ENCODE data around the gene GATAD2B. TPM values are rescaled to one million over a fixed set of nuclear protein-coding genes. Genes with fewer than 3 reads are reported as not detected.

The GATAD2B gene
- total and polyA plus RNA-seq, 2 of the 4 experiments (the other 2 are of a cell fraction) = 3.8 to 6.2 TPM

GRCh38 chr1:153801028-153801625 lies 121.6 kb downstream of the GATAD2B start:
- H2BK5ac ChIP-seq (ENCODE audit: low read depth, low read length, poor library complexity, severe bottlenecking) = no peak overlapping the region
- H4K8ac ChIP-seq (ENCODE audit: low read depth in 2 of 2, low read length in 2 of 2) = no peak overlapping the region
- ChIA-PET POLR2A (ENCODE audit: unreplicated experiment) (no interaction called here), CTCF (no interaction called here)
- 0 out of 4 replicates have a peak, but pooled peaks cover 2 to 4% of the 10 kb centered on the region in 2 experiments for H3K79me1 ChIP-seq (ENCODE audit: low read depth in 1 of 2, low read length in 2 of 2)
- no peak overlapping the region for H3K27ac ChIP-seq (ENCODE audit: insufficient read depth, low read length)
- H3K23ac ChIP-seq (ENCODE audit: low read depth, low read length) = no peak overlapping the region
- H3K9me1 ChIP-seq (ENCODE audit: insufficient read depth, low read length) = 0 out of 2 replicates have a peak, but pooled peaks cover 6% of the 10 kb centered on the region
- no peak overlapping the region for H2AFZ ChIP-seq (replicated peaks; ENCODE audit: low read length, poor library complexity)
- no peak overlapping the region for H4K5ac ChIP-seq (ENCODE audit: low read depth, low read length)
- H3K27me3 ChIP-seq (ENCODE audit: control insufficient read depth, insufficient read depth, low read length) = no peaks in the 10 kb centered on the region
- H2BK20ac ChIP-seq (ENCODE audit: low read depth, low read length) = no peak overlapping the region
- intact Hi-C loops (cut with micrococcal nuclease) (no loop called here), dilution Hi-C loops (cut with HindIII; ENCODE audit: low sequenced_read_pairs, unreplicated experiment) (loop anchor here (25.0 kb wide), 1 partner anchor 111 kb away; the partner anchor contains the start of gene GATAD2B), in situ Hi-C loops (cut with MboI; ENCODE audit: low sequenced_read_pairs) (no loop called here)
- no peaks in the 10 kb centered on the region for H3K9me3 ChIP-seq (ENCODE audit: control insufficient read depth, insufficient read depth, low read length)
- H3K4me1 ChIP-seq (ENCODE audit: control insufficient read depth, insufficient read depth, low read length) = 0 out of 2 replicates have a peak, but pooled peaks cover 3% of the 10 kb centered on the region
- no peak overlapping the region for H2BK120ac ChIP-seq (ENCODE audit: low read depth, low read length)
- no peak for ATAC-seq (ENCODE audit: low read depth)
- no peak overlapping the region for H4K91ac ChIP-seq (ENCODE audit: insufficient read depth, low read depth, low read length)
- no peak overlapping the region for H3K9ac ChIP-seq (ENCODE audit: low read depth, low read length)
- peak overlapping the region; percentile 58 for H2AK9ac ChIP-seq (replicated peaks; ENCODE audit: low read depth, low read length, poor library complexity)
- no peak for DNase-seq
- 90% methylated on average over 4 of the region's 6 CpGs; no CpG with 5 or more reads in 1 of the 2 experiments for WGBS, 2 experiments (ENCODE audit: extremely low coverage in 2 of 2, insufficient read length in 1 of 2)
- H3K18ac ChIP-seq (ENCODE audit: low read depth, low read length) = no peak overlapping the region
- BruUV-seq (replicated peaks) = no TSS peak
- H3K56ac ChIP-seq (ENCODE audit: extremely low read depth, insufficient read depth, low read length) = no peak overlapping the region
- no peak overlapping the region for H2AK5ac ChIP-seq (ENCODE audit: low read depth, low read length)
- no peaks in the 10 kb centered on the region for H4K20me1 ChIP-seq (ENCODE audit: insufficient read depth, low read length)
- no peak overlapping the region for H3K4ac ChIP-seq (ENCODE audit: low read depth, low read length)
- H3K4me2 ChIP-seq (ENCODE audit: low read depth, low read length) = no peak overlapping the region
- no peak overlapping the region for H2BK15ac ChIP-seq (ENCODE audit: low read depth, low read length)
- no peak overlapping the region for H3K14ac ChIP-seq (replicated peaks; ENCODE audit: low read depth, low read length)
- H3K4me3 ChIP-seq (ENCODE audit: insufficient read depth, low read depth, low read length) = no peak overlapping the region
- peaks cover 6% of the 10 kb centered on the region for H3K36me3 ChIP-seq (ENCODE audit: control insufficient read depth, insufficient read depth, low read length)
- TF ChIP-seq MAFK (IDR thresholded peaks at IDR 0.05; ENCODE audit: low read depth, low read length) = no peak
- TF ChIP-seq RCOR1 (IDR thresholded peaks at IDR 0.05; ENCODE audit: insufficient replicate concordance, low read length) = no peak
- no peak for TF ChIP-seq FOS (IDR thresholded peaks at IDR 0.05; ENCODE audit: low read depth, low read length)
- no peak for TF ChIP-seq BHLHE40 (IDR thresholded peaks at IDR 0.05; ENCODE audit: low read depth, low read length)
- no peak for TF ChIP-seq POLR2A (IDR thresholded peaks at IDR 0.05; ENCODE audit: low read depth, low read length)
- TF ChIP-seq RFX5 (IDR thresholded peaks at IDR 0.05; ENCODE audit: low read depth, low read length) = no peak
- TF ChIP-seq MAZ (IDR thresholded peaks at IDR 0.05; ENCODE audit: borderline replicate concordance, low read depth, low read length) = no peak
- TF ChIP-seq MXI1 (IDR thresholded peaks at IDR 0.05; ENCODE audit: borderline replicate concordance, low read depth, low read length) = no peak
- TF ChIP-seq ELK1 (IDR thresholded peaks at IDR 0.05; ENCODE audit: borderline replicate concordance, low read depth, low read length) = no peak
- no peak for TF ChIP-seq SMC3 (IDR thresholded peaks at IDR 0.05; ENCODE audit: low read depth, low read length)
- no peak for TF ChIP-seq RAD21 (IDR thresholded peaks at IDR 0.05; ENCODE audit: low read length)
- TF ChIP-seq, protein P1, sequence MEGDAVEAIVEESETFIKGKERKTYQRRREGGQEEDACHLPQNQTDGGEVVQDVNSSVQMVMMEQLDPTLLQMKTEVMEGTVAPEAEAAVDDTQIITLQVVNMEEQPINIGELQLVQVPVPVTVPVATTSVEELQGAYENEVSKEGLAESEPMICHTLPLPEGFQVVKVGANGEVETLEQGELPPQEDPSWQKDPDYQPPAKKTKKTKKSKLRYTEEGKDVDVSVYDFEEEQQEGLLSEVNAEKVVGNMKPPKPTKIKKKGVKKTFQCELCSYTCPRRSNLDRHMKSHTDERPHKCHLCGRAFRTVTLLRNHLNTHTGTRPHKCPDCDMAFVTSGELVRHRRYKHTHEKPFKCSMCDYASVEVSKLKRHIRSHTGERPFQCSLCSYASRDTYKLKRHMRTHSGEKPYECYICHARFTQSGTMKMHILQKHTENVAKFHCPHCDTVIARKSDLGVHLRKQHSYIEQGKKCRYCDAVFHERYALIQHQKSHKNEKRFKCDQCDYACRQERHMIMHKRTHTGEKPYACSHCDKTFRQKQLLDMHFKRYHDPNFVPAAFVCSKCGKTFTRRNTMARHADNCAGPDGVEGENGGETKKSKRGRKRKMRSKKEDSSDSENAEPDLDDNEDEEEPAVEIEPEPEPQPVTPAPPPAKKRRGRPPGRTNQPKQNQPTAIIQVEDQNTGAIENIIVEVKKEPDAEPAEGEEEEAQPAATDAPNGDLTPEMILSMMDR (conservative IDR thresholded peaks at IDR 0.05; ENCODE audit: low read depth, low read length) = no peak
- TF ChIP-seq CEBPB (IDR thresholded peaks at IDR 0.05; ENCODE audit: low read depth, low read length) = no peak
- TF ChIP-seq USF2 (IDR thresholded peaks at IDR 0.05; ENCODE audit: low read depth, low read length) = no peak
- TF ChIP-seq CHD1 (IDR thresholded peaks at IDR 0.05; ENCODE audit: low read depth, low read length) = no peak
- TF ChIP-seq NFE2L2 (IDR thresholded peaks at IDR 0.05; ENCODE audit: low read depth, low read length) = no peak
